ENCODE data around the gene GRM1. TPM values are rescaled to one million over a fixed set of nuclear protein-coding genes. Genes with fewer than 3 reads are reported as not detected.

The GRM1 gene
- polyA plus RNA-seq, 2 of the 4 experiments (the other 2 are of a cell fraction): 0.04 TPM; not detected in 1

DNA sequence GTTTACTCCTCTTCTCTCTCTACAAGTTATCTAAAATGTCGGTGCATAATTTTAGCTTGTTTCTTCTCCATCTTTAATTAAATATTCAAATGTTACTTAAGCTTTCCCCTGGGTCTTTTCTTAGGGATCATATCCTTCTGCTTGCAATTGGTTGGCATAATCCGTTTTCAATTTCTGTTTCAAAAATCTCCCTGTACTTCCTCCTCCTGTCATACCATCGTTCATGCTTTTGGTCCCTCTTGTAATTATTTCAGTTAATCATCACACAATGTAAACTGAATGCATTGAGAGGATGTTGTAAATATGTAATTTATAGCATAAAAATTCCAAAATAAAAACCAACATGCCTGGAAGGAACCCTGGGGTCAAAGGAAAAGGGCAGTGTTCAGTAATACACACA, 325.6 kb downstream of the GRM1 start:
- H3K4me3 ChIP-seq: no peak overlapping the region
- ATAC-seq (no peak), DNase-seq (ENCODE audit: low read depth in 1 of 2, low spot score in 1 of 2) (peak in 1 of 2 experiments; percentile 18), FAIRE-seq (no peak)
- no peaks in the 10 kb centered on the region for H3K9me3 ChIP-seq
- ChIA-PET POLR2A (no interaction called here), CTCF (no interaction called here)
- no peak overlapping the region for H3K27ac ChIP-seq
- WGBS (ENCODE audit: missing lambda C conversion rate): 37% methylated on average over 3 of the region's 3 CpGs
- TF ChIP-seq HEYL (CRISPR knock-in tag; IDR thresholded peaks at IDR 0.05): no peak
- TF ChIP-seq, protein P1, sequence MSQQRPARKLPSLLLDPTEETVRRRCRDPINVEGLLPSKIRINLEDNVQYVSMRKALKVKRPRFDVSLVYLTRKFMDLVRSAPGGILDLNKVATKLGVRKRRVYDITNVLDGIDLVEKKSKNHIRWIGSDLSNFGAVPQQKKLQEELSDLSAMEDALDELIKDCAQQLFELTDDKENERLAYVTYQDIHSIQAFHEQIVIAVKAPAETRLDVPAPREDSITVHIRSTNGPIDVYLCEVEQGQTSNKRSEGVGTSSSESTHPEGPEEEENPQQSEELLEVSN (IDR thresholded peaks at IDR 0.05; ENCODE audit: borderline replicate concordance, low read depth): no peak
- TF ChIP-seq HOXA7 (CRISPR knock-in tag; IDR thresholded peaks at IDR 0.05): no peak
- TF ChIP-seq NFE2L2 (conservative IDR thresholded peaks at IDR 0.05; ENCODE audit: low read length): no peak
- TF ChIP-seq, protein P2, sequence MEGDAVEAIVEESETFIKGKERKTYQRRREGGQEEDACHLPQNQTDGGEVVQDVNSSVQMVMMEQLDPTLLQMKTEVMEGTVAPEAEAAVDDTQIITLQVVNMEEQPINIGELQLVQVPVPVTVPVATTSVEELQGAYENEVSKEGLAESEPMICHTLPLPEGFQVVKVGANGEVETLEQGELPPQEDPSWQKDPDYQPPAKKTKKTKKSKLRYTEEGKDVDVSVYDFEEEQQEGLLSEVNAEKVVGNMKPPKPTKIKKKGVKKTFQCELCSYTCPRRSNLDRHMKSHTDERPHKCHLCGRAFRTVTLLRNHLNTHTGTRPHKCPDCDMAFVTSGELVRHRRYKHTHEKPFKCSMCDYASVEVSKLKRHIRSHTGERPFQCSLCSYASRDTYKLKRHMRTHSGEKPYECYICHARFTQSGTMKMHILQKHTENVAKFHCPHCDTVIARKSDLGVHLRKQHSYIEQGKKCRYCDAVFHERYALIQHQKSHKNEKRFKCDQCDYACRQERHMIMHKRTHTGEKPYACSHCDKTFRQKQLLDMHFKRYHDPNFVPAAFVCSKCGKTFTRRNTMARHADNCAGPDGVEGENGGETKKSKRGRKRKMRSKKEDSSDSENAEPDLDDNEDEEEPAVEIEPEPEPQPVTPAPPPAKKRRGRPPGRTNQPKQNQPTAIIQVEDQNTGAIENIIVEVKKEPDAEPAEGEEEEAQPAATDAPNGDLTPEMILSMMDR (IDR thresholded peaks at IDR 0.05): no peak
- TF ChIP-seq JUN (IDR thresholded peaks at IDR 0.05): no peak
- TF ChIP-seq SREBF2 (IDR thresholded peaks at IDR 0.05): no peak
- no peak for TF ChIP-seq KDM5A (IDR thresholded peaks at IDR 0.05)
- no peak for TF ChIP-seq NPAS2 (CRISPR knock-in tag; IDR thresholded peaks at IDR 0.05; ENCODE audit: borderline replicate concordance)
- TF ChIP-seq, protein P3, sequence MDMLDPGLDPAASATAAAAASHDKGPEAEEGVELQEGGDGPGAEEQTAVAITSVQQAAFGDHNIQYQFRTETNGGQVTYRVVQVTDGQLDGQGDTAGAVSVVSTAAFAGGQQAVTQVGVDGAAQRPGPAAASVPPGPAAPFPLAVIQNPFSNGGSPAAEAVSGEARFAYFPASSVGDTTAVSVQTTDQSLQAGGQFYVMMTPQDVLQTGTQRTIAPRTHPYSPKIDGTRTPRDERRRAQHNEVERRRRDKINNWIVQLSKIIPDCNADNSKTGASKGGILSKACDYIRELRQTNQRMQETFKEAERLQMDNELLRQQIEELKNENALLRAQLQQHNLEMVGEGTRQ (IDR thresholded peaks at IDR 0.05): no peak
- TF ChIP-seq FOSB (CRISPR knock-in tag; IDR thresholded peaks at IDR 0.05): no peak
- no peak for TF ChIP-seq EP300 (IDR thresholded peaks at IDR 0.05)
- TF ChIP-seq FOSL2 (IDR thresholded peaks at IDR 0.05): no peak
- TF ChIP-seq FOSL2 (CRISPR knock-in tag; IDR thresholded peaks at IDR 0.05): no peak
- no peak for TF ChIP-seq TP53 (CRISPR knock-in tag; IDR thresholded peaks at IDR 0.05)
- H3K4me2 ChIP-seq: peak overlapping the region; percentile 15; the same call in 1 of the 3 replicates
- peaks cover 34% of the 10 kb centered on the region for H3K4me1 ChIP-seq

DNA sequence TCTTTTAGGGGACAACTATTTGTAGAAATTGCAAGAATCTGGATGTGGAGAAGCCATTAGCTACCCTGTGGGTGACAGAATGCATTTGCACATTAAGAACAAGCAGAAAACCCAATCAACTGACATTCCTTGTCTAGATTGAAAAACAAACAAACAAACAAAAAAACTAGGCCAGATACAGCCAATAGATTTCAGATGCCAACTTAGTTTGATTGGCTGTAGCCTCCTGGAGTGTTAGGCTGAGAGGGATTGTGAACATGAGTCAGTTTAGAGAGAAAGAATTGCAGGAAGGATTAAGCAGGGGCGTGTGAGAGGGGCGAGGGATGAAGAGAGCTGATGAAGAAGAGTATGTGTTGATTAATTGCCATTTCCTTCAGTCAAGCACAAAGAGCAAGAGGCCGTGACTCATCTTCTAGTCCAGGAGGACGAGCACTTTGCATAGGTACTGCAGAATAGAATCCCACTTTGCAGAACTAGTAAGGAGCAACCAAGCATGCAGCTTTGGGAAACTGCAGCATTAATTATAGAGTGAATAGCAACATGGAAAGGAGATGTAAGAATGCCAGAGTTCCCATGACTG, 326.7 kb downstream of the GRM1 start:
- 70% methylated on average over 4 of the region's 4 CpGs for WGBS (ENCODE audit: missing lambda C conversion rate)
- no peak for TF ChIP-seq NFE2L2 (conservative IDR thresholded peaks at IDR 0.05; ENCODE audit: low read length)
- TF ChIP-seq, protein P4, sequence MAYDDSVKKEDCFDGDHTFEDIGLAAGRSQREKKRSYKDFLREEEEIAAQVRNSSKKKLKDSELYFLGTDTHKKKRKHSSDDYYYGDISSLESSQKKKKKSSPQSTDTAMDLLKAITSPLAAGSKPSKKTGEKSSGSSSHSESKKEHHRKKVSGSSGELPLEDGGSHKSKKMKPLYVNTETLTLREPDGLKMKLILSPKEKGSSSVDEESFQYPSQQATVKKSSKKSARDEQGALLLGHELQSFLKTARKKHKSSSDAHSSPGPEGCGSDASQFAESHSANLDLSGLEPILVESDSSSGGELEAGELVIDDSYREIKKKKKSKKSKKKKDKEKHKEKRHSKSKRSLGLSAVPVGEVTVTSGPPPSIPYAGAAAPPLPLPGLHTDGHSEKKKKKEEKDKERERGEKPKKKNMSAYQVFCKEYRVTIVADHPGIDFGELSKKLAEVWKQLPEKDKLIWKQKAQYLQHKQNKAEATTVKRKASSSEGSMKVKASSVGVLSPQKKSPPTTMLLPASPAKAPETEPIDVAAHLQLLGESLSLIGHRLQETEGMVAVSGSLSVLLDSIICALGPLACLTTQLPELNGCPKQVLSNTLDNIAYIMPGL (CRISPR knock-in tag; IDR thresholded peaks at IDR 0.05; ENCODE audit: borderline replicate concordance): no peak
- no peak for TF ChIP-seq RAD21 (conservative IDR thresholded peaks at IDR 0.05 in 1 of 2, IDR thresholded peaks at IDR 0.05 in 1 of 2)
- TF ChIP-seq TP53 (CRISPR knock-in tag; IDR thresholded peaks at IDR 0.05): no peak
- ATAC-seq: no peak
- no peak for DNase-seq (ENCODE audit: low read depth in 1 of 2, low spot score in 1 of 2)
- FAIRE-seq: no peak
- CTCF ChIA-PET: no interaction called here
- Histone ChIP-seq H3K4me1 (peaks cover 34% of the 10 kb centered on the region), H3K27ac (no peak overlapping the region), H3K9me3 (no peaks in the 10 kb centered on the region), H3K4me3 (no peak overlapping the region), H3K4me2 (no peak overlapping the region)
- POLR2A ChIA-PET: no interaction called here

All from A549 (cell line).